Inflammatory macrophage treated with lipopolysaccharide for 4 hours (primary cell): Measurements from ENCODE around the gene MMRN1.

ENCODE experiments used
- DNase-seq: peaks from one replicate; pipeline ENCODE4 v3.0.0-alpha.2; 2020

The MMRN1 gene, protein sequence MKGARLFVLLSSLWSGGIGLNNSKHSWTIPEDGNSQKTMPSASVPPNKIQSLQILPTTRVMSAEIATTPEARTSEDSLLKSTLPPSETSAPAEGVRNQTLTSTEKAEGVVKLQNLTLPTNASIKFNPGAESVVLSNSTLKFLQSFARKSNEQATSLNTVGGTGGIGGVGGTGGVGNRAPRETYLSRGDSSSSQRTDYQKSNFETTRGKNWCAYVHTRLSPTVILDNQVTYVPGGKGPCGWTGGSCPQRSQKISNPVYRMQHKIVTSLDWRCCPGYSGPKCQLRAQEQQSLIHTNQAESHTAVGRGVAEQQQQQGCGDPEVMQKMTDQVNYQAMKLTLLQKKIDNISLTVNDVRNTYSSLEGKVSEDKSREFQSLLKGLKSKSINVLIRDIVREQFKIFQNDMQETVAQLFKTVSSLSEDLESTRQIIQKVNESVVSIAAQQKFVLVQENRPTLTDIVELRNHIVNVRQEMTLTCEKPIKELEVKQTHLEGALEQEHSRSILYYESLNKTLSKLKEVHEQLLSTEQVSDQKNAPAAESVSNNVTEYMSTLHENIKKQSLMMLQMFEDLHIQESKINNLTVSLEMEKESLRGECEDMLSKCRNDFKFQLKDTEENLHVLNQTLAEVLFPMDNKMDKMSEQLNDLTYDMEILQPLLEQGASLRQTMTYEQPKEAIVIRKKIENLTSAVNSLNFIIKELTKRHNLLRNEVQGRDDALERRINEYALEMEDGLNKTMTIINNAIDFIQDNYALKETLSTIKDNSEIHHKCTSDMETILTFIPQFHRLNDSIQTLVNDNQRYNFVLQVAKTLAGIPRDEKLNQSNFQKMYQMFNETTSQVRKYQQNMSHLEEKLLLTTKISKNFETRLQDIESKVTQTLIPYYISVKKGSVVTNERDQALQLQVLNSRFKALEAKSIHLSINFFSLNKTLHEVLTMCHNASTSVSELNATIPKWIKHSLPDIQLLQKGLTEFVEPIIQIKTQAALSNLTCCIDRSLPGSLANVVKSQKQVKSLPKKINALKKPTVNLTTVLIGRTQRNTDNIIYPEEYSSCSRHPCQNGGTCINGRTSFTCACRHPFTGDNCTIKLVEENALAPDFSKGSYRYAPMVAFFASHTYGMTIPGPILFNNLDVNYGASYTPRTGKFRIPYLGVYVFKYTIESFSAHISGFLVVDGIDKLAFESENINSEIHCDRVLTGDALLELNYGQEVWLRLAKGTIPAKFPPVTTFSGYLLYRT

DNA sequence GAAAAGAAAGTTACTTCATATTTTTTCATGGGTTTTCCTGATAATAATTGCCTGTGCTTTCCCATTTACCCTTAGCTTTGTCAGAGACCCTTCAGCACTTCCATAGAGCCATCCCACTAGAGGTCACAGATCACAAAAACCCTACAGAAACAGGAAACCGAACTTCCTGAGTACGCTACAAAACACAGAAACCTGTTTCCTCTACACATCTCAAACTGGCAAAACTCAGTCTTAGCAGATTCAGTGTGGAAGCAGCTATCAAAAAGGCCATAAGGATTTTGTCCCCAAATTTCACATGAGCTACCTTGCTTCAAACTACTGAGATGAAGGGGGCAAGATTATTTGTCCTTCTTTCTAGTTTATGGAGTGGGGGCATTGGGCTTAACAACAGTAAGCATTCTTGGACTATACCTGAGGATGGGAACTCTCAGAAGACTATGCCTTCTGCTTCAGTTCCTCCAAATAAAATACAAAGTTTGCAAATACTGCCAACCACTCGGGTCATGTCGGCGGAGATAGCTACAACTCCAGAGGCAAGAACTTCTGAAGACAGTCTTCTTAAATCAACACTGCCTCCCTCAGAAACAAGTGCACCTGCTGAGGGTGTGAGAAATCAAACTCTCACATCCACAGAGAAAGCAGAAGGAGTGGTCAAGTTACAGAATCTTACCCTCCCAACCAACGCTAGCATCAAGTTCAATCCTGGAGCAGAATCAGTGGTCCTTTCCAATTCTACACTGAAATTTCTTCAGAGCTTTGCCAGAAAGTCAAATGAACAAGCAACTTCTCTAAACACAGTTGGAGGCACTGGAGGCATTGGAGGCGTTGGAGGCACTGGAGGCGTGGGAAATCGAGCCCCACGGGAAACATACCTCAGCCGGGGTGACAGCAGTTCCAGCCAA, at the start of gene MMRN1:
Gene MMRN1 (plus strand): TSS at position 206 of the 902 bp plus-strand sequence. CDS start 118 bp downstream, at position 324.
- peak; percentile 54 for DNase-seq

- no peak for DNase-seq
Observed at GRCh38 chr4:89847571-89848325, 46.9 kb upstream of the MMRN1 start.

GRCh38 chr4:89855236-89855635, 39.4 kb upstream of the MMRN1 start:
- no peak for DNase-seq

GRCh38 chr4:89860971-89861370, 33.7 kb upstream of the MMRN1 start:
- DNase-seq, result no peak

DNA sequence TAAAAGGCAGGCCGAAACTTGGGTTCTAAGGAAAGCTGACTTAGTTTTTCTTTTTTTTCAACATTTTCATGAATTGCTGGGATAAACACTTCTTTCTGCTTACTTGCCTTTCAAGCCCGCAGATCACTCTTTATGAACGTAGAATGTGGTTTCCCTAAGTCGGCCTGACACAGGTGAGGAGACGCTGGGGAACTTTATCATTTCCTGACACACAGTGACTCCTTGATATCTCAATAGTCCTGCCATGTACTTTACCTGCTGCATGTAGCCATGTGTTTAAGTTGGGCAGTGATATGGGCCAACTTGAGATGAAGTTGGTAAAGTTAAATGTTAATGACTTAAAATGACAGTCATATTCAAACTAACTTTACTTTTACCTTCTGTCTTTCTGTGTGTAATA, 31.1 kb upstream of the MMRN1 start:
- no peak for DNase-seq

DNA sequence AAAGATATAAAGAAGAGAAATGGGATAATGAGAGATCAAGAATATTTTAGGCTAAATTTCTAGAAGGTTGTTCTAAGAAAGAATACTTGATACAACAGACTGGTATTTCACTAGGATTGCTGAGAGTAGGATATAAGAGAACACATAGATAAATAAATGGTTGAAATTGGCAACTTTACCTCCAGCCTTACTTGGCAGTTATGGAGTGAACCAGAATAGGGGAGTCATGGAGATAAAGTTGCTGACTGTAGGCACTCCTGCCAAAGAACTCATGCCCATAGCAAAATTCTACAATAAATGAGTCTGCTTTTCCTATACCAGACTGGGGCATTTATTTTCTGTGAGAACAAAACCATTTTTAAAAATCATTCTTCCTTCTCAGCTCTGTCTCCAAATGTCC, 26.4 kb upstream of the MMRN1 start:
- DNase-seq, result no peak

- peak; percentile 6 for DNase-seq
Observed at GRCh38 chr4:89868999-89869589, 25.6 kb upstream of the MMRN1 start.

DNA sequence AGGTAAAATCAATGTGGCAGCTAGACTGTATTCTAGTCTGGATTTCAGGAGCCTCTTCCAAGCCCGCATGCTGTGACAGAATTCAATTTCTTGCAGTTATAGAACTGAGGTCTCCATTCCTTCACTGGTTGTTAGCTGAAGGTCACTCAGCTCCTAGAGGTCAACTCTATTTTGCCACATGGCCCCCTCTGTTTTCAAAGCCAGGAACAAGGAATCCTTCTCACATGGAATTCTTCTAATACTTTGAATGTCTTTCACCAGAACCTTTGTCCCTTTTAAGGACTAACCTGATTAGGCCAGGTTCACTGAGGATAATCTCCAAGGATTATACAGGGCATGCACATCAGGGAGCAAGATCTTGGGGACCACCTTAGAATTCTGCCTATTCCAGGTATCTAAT, 23.4 kb upstream of the MMRN1 start:
- DNase-seq, result no peak

GRCh38 chr4:89876548-89876947, 18.1 kb upstream of the MMRN1 start:
- DNase-seq, result no peak

DNA sequence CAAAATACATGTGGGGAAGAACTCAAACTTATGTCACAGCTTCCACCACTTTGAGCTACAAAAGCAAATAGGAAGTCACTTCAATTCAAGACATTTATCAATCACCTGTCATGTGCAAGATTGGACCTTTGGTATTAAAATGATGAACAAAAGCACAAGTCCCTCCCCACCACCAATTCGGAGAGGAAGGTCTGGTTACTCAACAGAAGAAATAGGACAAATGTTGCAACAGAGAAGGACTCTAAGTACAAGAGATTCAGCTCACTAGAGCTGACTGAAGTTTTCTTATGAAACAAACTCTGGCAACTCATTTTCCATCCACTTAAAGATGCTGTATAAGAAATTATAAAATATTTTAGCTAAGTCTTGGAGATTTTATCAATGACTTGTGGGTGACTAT, 16.0 kb upstream of the MMRN1 start:
- DNase-seq, result peak; percentile 13

DNA sequence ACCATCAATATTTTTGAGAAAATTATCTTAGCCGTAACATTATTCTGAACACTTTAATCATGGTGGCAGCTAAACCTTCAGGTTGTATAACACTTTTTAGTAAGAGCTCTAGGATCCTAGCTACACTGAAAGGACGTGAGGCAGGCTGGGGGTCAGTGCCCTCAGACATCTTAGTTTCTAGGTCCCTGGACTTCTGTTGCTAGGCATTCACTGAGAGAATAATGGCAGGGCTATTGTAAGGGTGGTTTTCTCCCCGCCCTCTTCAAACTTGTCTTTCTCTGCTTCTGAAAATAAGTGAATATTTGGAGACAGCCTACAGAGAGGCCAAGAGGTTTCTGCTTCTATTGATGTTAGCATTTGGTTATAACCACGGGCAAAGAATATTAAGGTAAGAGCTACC, 15.4 kb upstream of the MMRN1 start:
- DNase-seq, result no peak

- peak; percentile 73 for DNase-seq
Observed at GRCh38 chr4:89889289-89889688, 5.4 kb upstream of the MMRN1 start.

GRCh38 chr4:89897867-89898266, 3.2 kb downstream of the MMRN1 start:
- no peak for DNase-seq

GRCh38 chr4:89898304-89898716, 3.7 kb downstream of the MMRN1 start:
- no peak for DNase-seq

DNA sequence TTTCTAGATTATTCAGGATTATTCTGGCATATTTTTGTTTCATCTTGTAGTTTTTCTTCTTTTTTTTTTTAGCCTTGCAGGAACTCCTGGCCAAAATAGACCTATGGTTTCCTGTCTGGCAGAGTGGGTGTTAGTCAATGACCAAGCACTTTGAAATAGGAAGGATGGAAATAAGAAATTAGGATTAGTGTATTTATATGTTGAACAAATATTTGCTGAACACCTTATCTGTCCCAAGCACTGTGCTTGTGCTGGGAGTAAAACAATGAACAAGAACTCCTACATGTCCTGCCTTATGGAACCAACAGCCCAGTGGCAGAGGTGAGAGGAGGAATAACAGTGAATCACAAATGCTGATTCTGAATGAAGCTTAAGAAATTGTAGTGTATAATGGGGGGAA, 4.5 kb downstream of the MMRN1 start:
- no peak for DNase-seq

DNA sequence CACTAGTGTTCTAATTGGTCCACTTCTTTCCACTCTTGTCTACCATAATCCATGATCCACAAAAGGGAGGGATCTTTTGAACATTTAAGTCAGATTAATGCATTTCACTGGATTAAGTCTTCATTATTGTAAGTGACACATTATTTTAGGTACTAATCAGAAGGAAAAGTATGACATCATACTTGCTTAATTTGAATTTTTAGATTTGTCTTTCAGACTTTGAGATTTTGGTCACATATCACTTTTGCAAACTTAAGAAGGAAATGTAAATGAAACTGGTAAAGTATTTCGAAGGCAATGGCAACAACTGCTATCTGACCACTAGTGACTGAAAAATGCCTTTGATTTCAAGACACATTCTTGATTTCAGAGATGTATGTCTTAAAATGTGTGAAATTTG, 5.2 kb downstream of the MMRN1 start:
- DNase-seq, result no peak

GRCh38 chr4:89901808-89902431, 7.3 kb downstream of the MMRN1 start:
- peak; percentile 42 for DNase-seq

DNA sequence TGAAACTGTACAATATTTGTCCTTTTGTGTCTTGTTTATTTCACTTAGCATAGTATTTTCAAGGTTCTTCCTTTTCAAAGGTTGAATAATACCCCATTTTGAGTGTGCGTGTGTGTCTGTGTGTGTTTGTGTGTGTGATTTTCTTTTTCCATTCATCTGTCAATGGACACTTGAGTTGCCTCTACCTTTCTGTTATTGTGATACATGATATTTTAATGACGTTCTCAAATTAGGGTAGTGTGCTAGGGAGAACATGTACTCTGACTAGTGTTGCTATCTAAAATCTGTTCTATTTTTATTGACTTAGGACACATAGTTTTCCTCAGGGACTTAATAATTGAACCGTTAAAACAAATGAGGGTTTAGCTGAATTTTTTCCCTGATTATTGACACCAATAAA, 9.9 kb downstream of the MMRN1 start:
- no peak for DNase-seq

- no peak for DNase-seq
Observed at GRCh38 chr4:89906316-89906715, 11.7 kb downstream of the MMRN1 start.

DNA sequence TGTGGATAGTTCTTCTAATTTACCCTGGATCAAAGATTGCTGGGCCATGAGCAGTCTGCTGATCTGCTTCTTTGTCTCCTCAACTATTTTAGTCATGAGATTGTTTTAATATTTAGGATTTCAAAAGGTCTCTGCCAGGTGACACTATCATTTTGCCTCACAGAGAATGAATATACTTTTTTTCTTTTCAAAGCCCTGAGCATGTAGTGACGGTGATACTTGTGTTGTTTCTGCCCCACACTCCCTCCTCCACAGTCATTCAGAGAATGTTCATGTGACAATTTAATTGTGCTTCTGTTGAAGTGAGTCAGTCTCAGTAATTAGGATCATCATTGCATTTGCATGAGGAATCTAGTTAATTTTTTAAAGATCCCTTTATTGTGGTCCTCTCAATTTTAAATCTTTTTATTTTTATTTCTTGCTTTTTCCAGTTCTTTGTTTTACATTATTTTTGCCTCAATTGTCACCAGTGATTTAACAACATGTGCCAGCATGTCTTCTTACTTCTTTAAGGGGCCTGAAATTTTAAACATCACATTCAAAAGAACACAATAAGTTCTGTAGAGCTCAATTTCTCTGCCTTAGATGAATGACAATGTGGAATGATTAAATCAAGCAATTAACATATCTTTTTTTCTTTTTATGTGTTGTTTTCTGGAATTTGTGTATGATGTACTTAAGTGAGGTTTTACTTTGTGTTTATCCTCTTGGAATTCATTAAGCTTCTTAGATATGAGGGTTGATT, 12.3 kb downstream of the MMRN1 start:
- DNase-seq, result no peak
